KBM-7 (cell line): ENCODE data around the gene TMEM82.

ENCODE experiments used
- DNase-seq: peaks from one replicate; pipeline ENCODE4 v3.0.0-alpha.2; 2015
- in situ Hi-C: fragments of 300-500 bp; cut with MboI; formaldehyde crosslinking; loops from 2 replicates; pipeline ENCODE4 v1.14.3; 2020; ENCODE audit warnings: low sequenced_read_pairs, low pct_unique_long_range_greater_than_20kb, mixed read lengths

The TMEM82 gene

GRCh38 chr1:15733726-15734226 lies 8.5 kb upstream of the TMEM82 start:
- DNase-seq, result no peak
- in situ Hi-C loops, result no loop called here

GRCh38 chr1:15734296-15734695 lies 8.0 kb upstream of the TMEM82 start:
- DNase-seq, result no peak
- in situ Hi-C loops, result no loop called here

- no peak for DNase-seq
- in situ Hi-C loops, result no loop called here
These were observed 7.4 kb upstream of the TMEM82 start for GRCh38 chr1:15734901-15735300.

GRCh38 chr1:15735304-15736037 lies 6.8 kb upstream of the TMEM82 start:
- in situ Hi-C loops, result no loop called here

GRCh38 chr1:15736038-15736891 lies 6.0 kb upstream of the TMEM82 start, which contains the start of gene SLC25A34:
Gene SLC25A34, plus strand, starts transcription at chr1:15736258. Its CDS starts 228 bp downstream, at chr1:15736486.
- in situ Hi-C loops, result no loop called here
- DNase-seq, result no peak

More at GRCh38 chr1:15735304-15736037, 6.8 kb upstream of the TMEM82 start:
- no peak for DNase-seq

GRCh38 chr1:15736892-15737261 lies 5.4 kb upstream of the TMEM82 start:
- in situ Hi-C loops, result no loop called here
- DNase-seq, result no peak

GRCh38 chr1:15737324-15738319 lies 4.7 kb upstream of the TMEM82 start:
- in situ Hi-C loops, result no loop called here
- no peak for DNase-seq

- DNase-seq, result no peak
- in situ Hi-C loops, result no loop called here
These were observed 3.7 kb upstream of the TMEM82 start for GRCh38 chr1:15738416-15739113.

- in situ Hi-C loops, result no loop called here
- no peak for DNase-seq
These were observed 3.0 kb upstream of the TMEM82 start for GRCh38 chr1:15739259-15739658.

- DNase-seq, result no peak
- in situ Hi-C loops, result no loop called here
These were observed 2.6 kb upstream of the TMEM82 start for GRCh38 chr1:15739745-15740144.

GRCh38 chr1:15740924-15741850 lies 1.1 kb upstream of the TMEM82 start:
- peak; percentile 76 for DNase-seq

GRCh38 chr1:15744122-15744679 lies 1.9 kb downstream of the TMEM82 start:
- no peak for DNase-seq
- in situ Hi-C loops, result no loop called here

More at GRCh38 chr1:15740924-15741850, 1.1 kb upstream of the TMEM82 start:
- in situ Hi-C loops, result no loop called here

GRCh38 chr1:15747378-15747777 lies 5.1 kb downstream of the TMEM82 start:
- in situ Hi-C loops, result no loop called here
- no peak for DNase-seq

- DNase-seq, result no peak
- in situ Hi-C loops, result no loop called here
These were observed 6.0 kb downstream of the TMEM82 start for GRCh38 chr1:15748264-15748663.

- in situ Hi-C loops, result no loop called here
- DNase-seq, result no peak
These were observed 6.5 kb downstream of the TMEM82 start for GRCh38 chr1:15748690-15749398.

GRCh38 chr1:15749399-15750291 lies 7.3 kb downstream of the TMEM82 start:
- no peak for DNase-seq

More at GRCh38 chr1:15749399-15750291, 7.3 kb downstream of the TMEM82 start:
- in situ Hi-C loops, result no loop called here
